Left lung (tissue), 10 donors: ENCODE results near the gene RASSF1. TPM values are rescaled to one million over a fixed set of nuclear protein-coding genes. Genes with fewer than 3 reads are reported as not detected.

Experiments used
- ATAC-seq: fragments of 200-7000 bp; cut with Tn5 transposase; one replicate; pipeline ENCODE4 v1.9.1; 2020; ENCODE audit warnings: moderate library complexity
- DNase-seq, 4 donors: peaks; one replicate each; pipeline ENCODE4 v3.0.0-alpha.2; 2013 to 2020
- H3K27ac ChIP-seq, 2 donors: fragments of 200-600 bp; sonication (generic) in 1 of 2; one replicate each; pipeline versions ENCODE4 v1.5.0 to v1.8.0; 2020 to 2021
- H3K27me3 ChIP-seq, 2 donors: fragments of 200-600 bp; sonication (generic) in 1 of 2; one replicate each; pipeline versions ENCODE4 v1.5.0 to v1.8.0; 2020 to 2021
- H3K36me3 ChIP-seq, 2 donors: fragments of 200-600 bp; sonication (generic) in 1 of 2; one replicate each; pipeline versions ENCODE4 v1.5.0 to v1.8.0; 2020 to 2021
- H3K4me1 ChIP-seq, 2 donors: fragments of 200-600 bp; one replicate each; pipeline ENCODE4 v1.8.0; 2021
- H3K4me3 ChIP-seq, 2 donors: fragments of 200-600 bp; sonication (generic) in 1 of 2; one replicate each; pipeline versions ENCODE4 v1.5.0 to v1.8.0; 2020 to 2021; ENCODE audit warnings: mild to moderate bottlenecking in 1 of 2
- H3K9me3 ChIP-seq, 2 donors: fragments of 200-600 bp; sonication (generic) in 1 of 2; one replicate each; pipeline versions ENCODE4 v1.5.0 to v1.8.0; 2020 to 2021
- intact Hi-C, 2 donors: fragments of 100-400 bp; cut with DNase I; formaldehyde crosslinking; loops; one replicate each; pipeline versions ENCODE4 v1.11.2 to v1.14.2; 2022
- polyA plus RNA-seq, 6 donors: library from polyadenylated mRNA; unstranded; fragments of 120-200 nt; gene quantifications; one replicate each; pipeline ENCODE4 v1.2.1, GENCODE V29; 2013; ENCODE audit not compliant: insufficient read length in 6 of 6
- total RNA-seq, 2 donors: library from RNA; stranded (reverse); fragmentation: NEBNext Ultra II Directional; extraction: Animal tissue kit (Norgen Biotek cat#: 25700); gene quantifications; one replicate each; pipeline ENCODE4 v1.2.1, GENCODE V29; 2021
- TF ChIP-seq, protein P1 (sequence below), 2 donors: fragments of 200-600 bp; sonication (generic) in 1 of 2; IDR thresholded peaks; one replicate each; pipeline versions ENCODE4 v1.5.0 to v1.8.0; 2021; ENCODE audit warnings: antibody characterized with exemption in 2 of 2
- donor health status: DM: no; HTN: yes; CAD: no.
- donor health status: DM: no; HTN: no; CAD: no.

RASSF1 gene
- total and polyA plus RNA-seq, 8 donors, result 24.9 to 40.7 (median 28.8) TPM

GRCh38 chr3:50320853-50321335 lies 19.7 kb downstream of the RASSF1 start:
- peak overlapping the region; percentile 76 to 91 for H3K4me3 ChIP-seq
- peaks cover 45 to 90% of the 10 kb centered on the region in 2 donors for H3K4me1 ChIP-seq
- peak overlapping the region; percentile 90 to 93 for H3K27ac ChIP-seq
- peaks cover 0 to 50% of the 10 kb centered on the region in 2 donors for H3K36me3 ChIP-seq
- H3K27me3 ChIP-seq, result no peaks in the 10 kb centered on the region
- TF ChIP-seq, protein P1, sequence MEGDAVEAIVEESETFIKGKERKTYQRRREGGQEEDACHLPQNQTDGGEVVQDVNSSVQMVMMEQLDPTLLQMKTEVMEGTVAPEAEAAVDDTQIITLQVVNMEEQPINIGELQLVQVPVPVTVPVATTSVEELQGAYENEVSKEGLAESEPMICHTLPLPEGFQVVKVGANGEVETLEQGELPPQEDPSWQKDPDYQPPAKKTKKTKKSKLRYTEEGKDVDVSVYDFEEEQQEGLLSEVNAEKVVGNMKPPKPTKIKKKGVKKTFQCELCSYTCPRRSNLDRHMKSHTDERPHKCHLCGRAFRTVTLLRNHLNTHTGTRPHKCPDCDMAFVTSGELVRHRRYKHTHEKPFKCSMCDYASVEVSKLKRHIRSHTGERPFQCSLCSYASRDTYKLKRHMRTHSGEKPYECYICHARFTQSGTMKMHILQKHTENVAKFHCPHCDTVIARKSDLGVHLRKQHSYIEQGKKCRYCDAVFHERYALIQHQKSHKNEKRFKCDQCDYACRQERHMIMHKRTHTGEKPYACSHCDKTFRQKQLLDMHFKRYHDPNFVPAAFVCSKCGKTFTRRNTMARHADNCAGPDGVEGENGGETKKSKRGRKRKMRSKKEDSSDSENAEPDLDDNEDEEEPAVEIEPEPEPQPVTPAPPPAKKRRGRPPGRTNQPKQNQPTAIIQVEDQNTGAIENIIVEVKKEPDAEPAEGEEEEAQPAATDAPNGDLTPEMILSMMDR (IDR thresholded peaks at IDR 0.05), result no peak
- H3K9me3 ChIP-seq, result no peaks in the 10 kb centered on the region
- intact Hi-C loops, result no loop called here
- peak in 3 of 4 donors; percentile 84 to 94 (median 89) for DNase-seq
- ATAC-seq, result peak; percentile 60

DNA sequence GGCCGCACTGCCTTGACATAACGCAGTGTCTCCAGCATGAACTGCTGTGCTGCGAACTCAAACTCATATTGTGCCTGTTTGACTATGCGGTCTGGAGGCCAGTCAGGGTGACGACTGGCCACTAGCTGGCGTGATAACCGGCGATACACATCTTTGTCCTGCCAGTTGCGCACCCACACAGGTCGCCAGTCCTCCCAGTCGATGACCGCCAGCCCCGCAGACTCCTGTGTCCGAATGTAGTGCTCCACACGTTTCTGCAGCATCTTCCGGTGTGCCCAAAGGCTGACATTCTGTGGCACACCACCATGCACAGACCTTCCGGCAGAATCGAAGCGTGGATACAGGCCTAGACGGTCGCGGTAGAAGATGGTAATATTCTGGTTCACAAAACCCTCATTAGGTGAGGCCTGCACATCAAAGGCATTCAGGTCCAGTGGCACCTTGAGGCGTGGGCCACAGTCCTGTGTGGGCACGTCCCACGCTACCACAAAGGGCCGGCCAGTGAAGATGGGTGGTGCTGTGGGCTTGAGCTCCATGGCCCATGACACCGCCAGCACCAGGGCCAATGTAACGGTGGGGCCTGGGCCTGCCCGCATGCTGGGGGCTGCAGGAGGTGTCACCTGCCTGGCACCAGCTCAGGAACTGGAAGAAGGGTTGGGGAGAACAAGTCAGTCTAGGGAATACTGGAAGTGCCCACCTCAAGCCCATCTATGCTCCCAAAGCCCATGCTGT lies 20.6 kb downstream of the RASSF1 start:
- Histone ChIP-seq H3K4me1 (peaks cover 45 to 90% of the 10 kb centered on the region in 2 donors), H3K36me3 (peaks cover 0 to 42% of the 10 kb centered on the region in 2 donors), H3K4me3 (peak overlapping the region; percentile 76 to 91), H3K27ac (peak overlapping the region; percentile 90 to 93), H3K27me3 (no peaks in the 10 kb centered on the region), H3K9me3 (no peaks in the 10 kb centered on the region)
- ATAC-seq (no peak), DNase-seq (no peak)
- TF ChIP-seq, protein P1 (IDR thresholded peaks at IDR 0.05), result no peak
- intact Hi-C loops, result no loop called here

DNA sequence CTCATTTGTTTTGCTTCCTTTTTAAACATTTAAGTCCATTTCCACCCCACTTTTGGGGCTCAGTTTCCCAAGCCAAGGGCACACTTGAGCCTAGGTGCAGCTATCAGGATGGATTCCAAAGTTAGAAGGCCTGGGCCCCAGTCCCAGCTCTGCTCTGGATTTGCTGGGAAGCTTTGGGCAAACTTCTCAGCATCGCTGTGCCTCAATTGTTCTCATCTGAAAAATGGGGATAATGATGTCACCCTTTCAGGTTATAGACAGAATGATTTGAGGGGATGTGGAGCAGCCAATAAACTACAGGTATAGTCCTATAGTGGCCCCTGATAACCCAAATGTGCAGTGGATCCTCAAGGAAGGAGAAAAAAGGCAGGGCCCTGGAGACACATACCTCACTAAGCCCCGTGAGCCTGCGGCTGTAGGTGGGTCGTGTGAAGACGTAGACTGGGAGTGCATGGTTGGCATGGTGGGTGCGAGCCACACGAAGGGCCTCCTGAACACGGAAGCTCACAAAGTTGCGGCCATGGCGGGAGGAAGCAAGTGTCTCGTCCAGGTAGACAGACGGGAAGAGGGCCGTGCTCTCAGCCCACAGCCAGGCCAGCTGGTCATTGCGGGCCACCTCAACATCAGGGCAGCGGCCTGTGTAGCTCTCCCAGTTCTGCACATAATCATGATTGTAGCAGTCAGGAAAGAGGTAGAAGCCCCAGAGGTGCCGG lies 21.3 kb downstream of the RASSF1 start:
- no peaks in the 10 kb centered on the region for H3K9me3 ChIP-seq
- H3K27me3 ChIP-seq, result no peaks in the 10 kb centered on the region
- ATAC-seq, result no peak
- H3K4me1 ChIP-seq, result peaks cover 45 to 89% of the 10 kb centered on the region in 2 donors
- DNase-seq, result no peak
- peak overlapping the region in 1 of 2 donors; percentile 91 for H3K4me3 ChIP-seq
- peak overlapping the region in 1 of 2 donors; percentile 71 for H3K27ac ChIP-seq
- peaks cover 0 to 38% of the 10 kb centered on the region in 2 donors for H3K36me3 ChIP-seq
- TF ChIP-seq, protein P1 (IDR thresholded peaks at IDR 0.05), result no peak
- intact Hi-C loops, result no loop called here

DNA sequence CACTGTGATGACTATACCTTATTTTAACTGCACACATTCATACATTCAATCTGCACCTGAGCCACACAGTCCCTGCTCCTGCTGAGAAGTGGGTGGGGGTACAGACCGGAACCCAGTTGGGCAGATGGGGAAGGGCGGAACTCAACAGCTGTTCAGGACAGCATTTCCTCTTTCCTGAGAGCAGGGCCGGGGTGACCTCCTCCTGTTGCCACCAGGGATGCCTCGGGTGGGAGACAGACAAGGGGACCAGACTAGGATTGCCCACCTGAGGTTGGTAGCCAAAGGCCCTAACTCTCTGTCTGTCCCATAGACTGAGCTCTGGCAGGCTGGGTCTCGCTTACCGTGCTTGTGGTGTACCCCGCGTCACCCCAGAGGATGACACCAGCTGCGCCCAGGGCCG lies 22.0 kb downstream of the RASSF1 start:
- TF ChIP-seq, protein P1 (IDR thresholded peaks at IDR 0.05), result no peak
- no peaks in the 10 kb centered on the region for H3K9me3 ChIP-seq
- DNase-seq (no peak), ATAC-seq (no peak)
- no peaks in the 10 kb centered on the region for H3K27me3 ChIP-seq
- intact Hi-C loops, result no loop called here
- peaks cover 45 to 89% of the 10 kb centered on the region in 2 donors for H3K4me1 ChIP-seq
- H3K4me3 ChIP-seq, result peak overlapping the region in 1 of 2 donors; percentile 91
- peak overlapping the region; percentile 71 to 83 for H3K27ac ChIP-seq
- peaks cover 0 to 38% of the 10 kb centered on the region in 2 donors for H3K36me3 ChIP-seq

DNA sequence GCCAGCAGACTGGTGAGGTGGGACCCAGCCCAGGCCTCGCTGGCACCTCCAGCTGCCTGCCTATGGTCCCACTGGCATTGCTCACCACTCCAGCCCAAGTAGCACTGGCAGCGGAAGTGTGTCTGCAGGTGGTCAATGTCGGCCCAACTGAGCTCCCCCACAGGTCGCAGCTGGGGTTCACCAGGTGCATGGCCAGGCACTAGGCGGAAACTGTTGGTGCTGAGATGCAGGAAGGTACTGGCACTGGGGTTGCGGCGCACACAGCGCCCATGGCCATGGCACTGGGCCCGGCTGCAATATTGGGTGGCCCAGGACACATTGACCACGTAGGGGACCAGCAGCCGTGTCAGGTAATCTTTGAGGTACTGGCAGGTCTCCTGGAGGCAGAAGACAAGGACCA lies 22.5 kb downstream of the RASSF1 start:
- no peak for ATAC-seq
- H3K27me3 ChIP-seq, result no peaks in the 10 kb centered on the region
- peak overlapping the region in 1 of 2 donors; percentile 91 for H3K4me3 ChIP-seq
- H3K36me3 ChIP-seq, result peaks cover 0 to 38% of the 10 kb centered on the region in 2 donors
- H3K27ac ChIP-seq, result peak overlapping the region; percentile 71 to 83
- no peak for DNase-seq
- peaks cover 45 to 89% of the 10 kb centered on the region in 2 donors for H3K4me1 ChIP-seq
- H3K9me3 ChIP-seq, result no peaks in the 10 kb centered on the region
- intact Hi-C loops, result no loop called here
- TF ChIP-seq, protein P1 (IDR thresholded peaks at IDR 0.05), result no peak
